GM12874 (cell line): Measurements from ENCODE around the gene DBNDD2.

Experiments used
- CTCF ChIP-seq: IDR thresholded peaks from 2 replicates; pipeline ENCODE4 v1.5.1; 2011; ENCODE audit warnings: low read depth, mild to moderate bottlenecking, control low read depth, low read length, moderate library complexity; ENCODE audit not compliant: insufficient read depth

The DBNDD2 gene

GRCh38 chr20:45444050-45444449 is 36.0 kb downstream of the DBNDD2 start:
- no peak for TF ChIP-seq CTCF

GRCh38 chr20:45445805-45446562 is 37.9 kb downstream of the DBNDD2 start:
- TF ChIP-seq CTCF, result peak; percentile 79

GRCh38 chr20:45448270-45448669 is 40.2 kb downstream of the DBNDD2 start:
- no peak for TF ChIP-seq CTCF

GRCh38 chr20:45449528-45449927 is 41.4 kb downstream of the DBNDD2 start:
- TF ChIP-seq CTCF, result no peak

- peak; percentile 53 for TF ChIP-seq CTCF
Measured at GRCh38 chr20:45450097-45450818, 42.2 kb downstream of the DBNDD2 start.

- no peak for TF ChIP-seq CTCF
Measured at GRCh38 chr20:45452238-45452637, 44.1 kb downstream of the DBNDD2 start.

- no peak for TF ChIP-seq CTCF
Measured at GRCh38 chr20:45452772-45453691, 44.9 kb downstream of the DBNDD2 start.
